Fibroblast of pulmonary artery (primary cell): ENCODE results near the gene POLR2E.

ENCODE experiments used
- DNase-seq: peaks from one replicate; pipeline ENCODE4 v3.0.0-alpha.2; 2010; ENCODE audit warnings: low read depth
- H3K4me3 ChIP-seq: replicated peaks from 2 replicates; pipeline ENCODE4 v1.5.1; 2011; ENCODE audit warnings: low read depth, mild to moderate bottlenecking, control low read depth, low read length, moderate library complexity
- CTCF ChIP-seq: IDR thresholded peaks from 2 replicates; pipeline ENCODE4 v1.5.1; 2011; ENCODE audit warnings: mild to moderate bottlenecking, control low read depth, low read length, inconsistent platforms; ENCODE audit errors: missing control alignments

POLR2E gene

GRCh38 chr19:1093330-1093729, 1.8 kb downstream of the POLR2E start:
- no peak for TF ChIP-seq CTCF
- DNase-seq = no peak
- H3K4me3 ChIP-seq = peak overlapping the region; percentile 90

DNA sequence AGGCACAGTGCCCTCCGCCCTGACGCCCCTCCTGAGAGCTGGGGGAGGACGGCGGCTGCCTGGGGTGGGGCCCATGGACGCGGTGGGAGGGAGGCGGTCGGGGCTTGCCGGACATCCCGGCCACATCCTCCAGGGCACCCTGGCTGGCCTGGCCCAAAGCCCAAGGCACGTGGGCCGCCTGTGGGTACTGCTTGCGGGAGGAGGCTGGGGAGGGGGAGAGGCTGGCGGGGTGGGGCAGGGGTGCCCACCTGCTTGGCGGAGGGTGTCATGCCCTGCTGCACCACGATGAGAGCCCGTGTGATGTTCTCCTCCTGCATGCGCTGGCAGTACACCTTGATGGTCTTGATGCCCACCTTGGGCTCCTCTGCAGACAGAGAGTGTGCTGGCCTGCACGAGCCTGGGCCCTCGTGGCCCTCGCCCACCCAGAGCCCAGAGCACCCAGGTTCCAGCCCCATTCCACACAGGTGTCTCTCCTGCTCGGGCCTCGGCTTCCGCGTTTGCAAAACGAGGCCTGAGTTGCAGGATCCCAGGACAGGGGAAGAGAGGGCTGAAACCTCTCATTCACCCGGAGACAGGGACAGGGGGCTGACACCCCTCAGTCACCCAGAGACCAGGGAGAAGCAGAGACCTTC, 3.5 kb downstream of the POLR2E start:
- H3K4me3 ChIP-seq = no peak overlapping the region
- DNase-seq = no peak
- TF ChIP-seq CTCF = no peak

- no peak for DNase-seq
- TF ChIP-seq CTCF = no peak
- no peak overlapping the region for H3K4me3 ChIP-seq
Measured at GRCh38 chr19:1090731-1091543, 4.2 kb downstream of the POLR2E start.

GRCh38 chr19:1089891-1090290, 5.3 kb downstream of the POLR2E start:
- no peak for DNase-seq
- H3K4me3 ChIP-seq = no peak overlapping the region
- TF ChIP-seq CTCF = no peak

- DNase-seq = no peak
- no peak for TF ChIP-seq CTCF
- no peak overlapping the region for H3K4me3 ChIP-seq
Measured at GRCh38 chr19:1089126-1089771, 5.9 kb downstream of the POLR2E start.

GRCh38 chr19:1088416-1089010, 6.7 kb downstream of the POLR2E start:
- TF ChIP-seq CTCF = no peak
- no peak for DNase-seq
- no peak overlapping the region for H3K4me3 ChIP-seq
